DMS153 treated with DMSO at 0.1 percent for 48 hours (cell line): ENCODE measurements around the gene MATN1.

ENCODE experiments used
- DNase-seq: peaks from one replicate; lab custom pipeline; 2025; ENCODE audit not compliant: unreplicated experiment; lab: John Stamatoyannopoulos, UW

The MATN1 gene

GRCh38 chr1:30745834-30746208 is 22.4 kb upstream of the MATN1 start:
- DNase-seq: no peak

- DNase-seq: no peak
Observed at GRCh38 chr1:30745156-30745833, 21.9 kb upstream of the MATN1 start.

GRCh38 chr1:30744060-30744756 is 20.8 kb upstream of the MATN1 start:
- DNase-seq: no peak

- DNase-seq: peak; percentile 56
Observed at GRCh38 chr1:30743584-30744059, 20.2 kb upstream of the MATN1 start.

GRCh38 chr1:30742963-30743559 is 19.7 kb upstream of the MATN1 start:
- DNase-seq: no peak

GRCh38 chr1:30742300-30742962 is 19.0 kb upstream of the MATN1 start:
- DNase-seq: no peak

- no peak for DNase-seq
Observed at GRCh38 chr1:30741239-30741894, 18.0 kb upstream of the MATN1 start.

GRCh38 chr1:30740251-30741238 is 17.2 kb upstream of the MATN1 start:
- no peak for DNase-seq

GRCh38 chr1:30739601-30740000 is 16.2 kb upstream of the MATN1 start:
- DNase-seq: no peak

GRCh38 chr1:30738715-30739559 is 15.6 kb upstream of the MATN1 start:
- no peak for DNase-seq

- no peak for DNase-seq
Observed at GRCh38 chr1:30738040-30738714, 14.8 kb upstream of the MATN1 start.

GRCh38 chr1:30737357-30738039 is 14.1 kb upstream of the MATN1 start:
- DNase-seq: no peak

- no peak for DNase-seq
Observed at GRCh38 chr1:30735668-30736498, 12.5 kb upstream of the MATN1 start.

- DNase-seq: no peak
Observed at GRCh38 chr1:30735124-30735523, 11.7 kb upstream of the MATN1 start.

- no peak for DNase-seq
Observed at GRCh38 chr1:30734580-30734979, 11.2 kb upstream of the MATN1 start.

GRCh38 chr1:30734106-30734505 is 10.7 kb upstream of the MATN1 start:
- no peak for DNase-seq

GRCh38 chr1:30733493-30733892 is 10.1 kb upstream of the MATN1 start:
- DNase-seq: no peak
